ENCODE results near the gene ITGAV.

ITGAV gene

DNA sequence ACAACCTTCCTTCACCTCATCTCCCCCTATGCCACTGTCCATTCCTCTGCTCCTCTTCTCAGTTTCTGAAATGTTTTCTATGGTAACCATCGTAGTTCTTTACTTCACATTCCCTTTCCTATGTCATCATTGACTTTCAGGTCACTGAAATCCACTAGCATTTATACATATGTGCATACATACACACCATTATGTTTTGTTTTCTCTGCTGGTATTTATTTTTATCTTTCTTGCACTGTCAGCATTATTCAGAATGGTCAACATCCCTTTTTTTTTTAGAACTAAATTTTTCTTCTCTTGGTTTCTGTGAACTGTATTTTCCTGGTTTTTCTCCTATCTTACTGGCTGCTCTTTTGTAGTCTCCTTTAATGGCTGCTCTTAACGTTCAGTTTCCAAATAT, 33.2 kb downstream of the ITGAV start:
- TF ChIP-seq TCF12 (IDR thresholded peaks at IDR 0.05; ENCODE audit: low read depth) (no peak), EGR1 (IDR thresholded peaks at IDR 0.05) (no peak), CEBPB (IDR thresholded peaks at IDR 0.05) (no peak), TEAD4 (IDR thresholded peaks at IDR 0.05) (no peak), CREB1 (IDR thresholded peaks at IDR 0.05; ENCODE audit: low read depth) (no peak), YY1 (IDR thresholded peaks at IDR 0.05; ENCODE audit: low read depth) (no peak), EP300 (IDR thresholded peaks at IDR 0.05; ENCODE audit: borderline replicate concordance) (no peak), NFIC (IDR thresholded peaks at IDR 0.05) (no peak), RAD21 (IDR thresholded peaks at IDR 0.05; ENCODE audit: low read depth) (no peak), ZBTB7A (IDR thresholded peaks at IDR 0.05; ENCODE audit: low read depth) (no peak), TAF1 (IDR thresholded peaks at IDR 0.05; ENCODE audit: low read depth) (no peak), FOXM1 (IDR thresholded peaks at IDR 0.05; ENCODE audit: borderline replicate concordance, low read depth) (no peak)
- TF ChIP-seq, protein P1, sequence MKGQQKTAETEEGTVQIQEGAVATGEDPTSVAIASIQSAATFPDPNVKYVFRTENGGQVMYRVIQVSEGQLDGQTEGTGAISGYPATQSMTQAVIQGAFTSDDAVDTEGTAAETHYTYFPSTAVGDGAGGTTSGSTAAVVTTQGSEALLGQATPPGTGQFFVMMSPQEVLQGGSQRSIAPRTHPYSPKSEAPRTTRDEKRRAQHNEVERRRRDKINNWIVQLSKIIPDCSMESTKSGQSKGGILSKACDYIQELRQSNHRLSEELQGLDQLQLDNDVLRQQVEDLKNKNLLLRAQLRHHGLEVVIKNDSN (IDR thresholded peaks at IDR 0.05): no peak
- TF ChIP-seq, protein P2, sequence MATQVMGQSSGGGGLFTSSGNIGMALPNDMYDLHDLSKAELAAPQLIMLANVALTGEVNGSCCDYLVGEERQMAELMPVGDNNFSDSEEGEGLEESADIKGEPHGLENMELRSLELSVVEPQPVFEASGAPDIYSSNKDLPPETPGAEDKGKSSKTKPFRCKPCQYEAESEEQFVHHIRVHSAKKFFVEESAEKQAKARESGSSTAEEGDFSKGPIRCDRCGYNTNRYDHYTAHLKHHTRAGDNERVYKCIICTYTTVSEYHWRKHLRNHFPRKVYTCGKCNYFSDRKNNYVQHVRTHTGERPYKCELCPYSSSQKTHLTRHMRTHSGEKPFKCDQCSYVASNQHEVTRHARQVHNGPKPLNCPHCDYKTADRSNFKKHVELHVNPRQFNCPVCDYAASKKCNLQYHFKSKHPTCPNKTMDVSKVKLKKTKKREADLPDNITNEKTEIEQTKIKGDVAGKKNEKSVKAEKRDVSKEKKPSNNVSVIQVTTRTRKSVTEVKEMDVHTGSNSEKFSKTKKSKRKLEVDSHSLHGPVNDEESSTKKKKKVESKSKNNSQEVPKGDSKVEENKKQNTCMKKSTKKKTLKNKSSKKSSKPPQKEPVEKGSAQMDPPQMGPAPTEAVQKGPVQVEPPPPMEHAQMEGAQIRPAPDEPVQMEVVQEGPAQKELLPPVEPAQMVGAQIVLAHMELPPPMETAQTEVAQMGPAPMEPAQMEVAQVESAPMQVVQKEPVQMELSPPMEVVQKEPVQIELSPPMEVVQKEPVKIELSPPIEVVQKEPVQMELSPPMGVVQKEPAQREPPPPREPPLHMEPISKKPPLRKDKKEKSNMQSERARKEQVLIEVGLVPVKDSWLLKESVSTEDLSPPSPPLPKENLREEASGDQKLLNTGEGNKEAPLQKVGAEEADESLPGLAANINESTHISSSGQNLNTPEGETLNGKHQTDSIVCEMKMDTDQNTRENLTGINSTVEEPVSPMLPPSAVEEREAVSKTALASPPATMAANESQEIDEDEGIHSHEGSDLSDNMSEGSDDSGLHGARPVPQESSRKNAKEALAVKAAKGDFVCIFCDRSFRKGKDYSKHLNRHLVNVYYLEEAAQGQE (IDR thresholded peaks at IDR 0.05; ENCODE audit: low read depth): no peak
- TF ChIP-seq, protein P3, sequence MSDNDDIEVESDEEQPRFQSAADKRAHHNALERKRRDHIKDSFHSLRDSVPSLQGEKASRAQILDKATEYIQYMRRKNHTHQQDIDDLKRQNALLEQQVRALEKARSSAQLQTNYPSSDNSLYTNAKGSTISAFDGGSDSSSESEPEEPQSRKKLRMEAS (IDR thresholded peaks at IDR 0.05): no peak

DNA sequence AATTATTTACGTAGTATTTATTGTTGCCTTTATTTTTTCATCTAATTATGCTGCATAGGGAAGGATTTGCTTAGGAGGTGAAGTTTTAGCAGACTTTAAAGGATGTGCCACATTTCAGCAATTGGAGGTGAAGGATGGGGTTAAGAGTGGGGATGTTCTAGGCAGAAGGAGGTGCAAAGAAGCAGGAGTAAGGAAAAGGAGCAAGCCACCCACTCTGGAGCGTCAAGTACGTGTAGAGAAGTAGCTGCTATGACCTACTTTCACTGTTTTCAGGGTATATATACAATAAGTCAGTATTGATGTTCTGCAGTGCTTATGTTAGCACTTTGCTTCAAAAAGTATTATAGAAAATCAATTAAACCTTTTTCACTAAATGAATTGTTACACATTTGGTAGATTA, 34.4 kb downstream of the ITGAV start:
- TF ChIP-seq ZBTB7A (IDR thresholded peaks at IDR 0.05; ENCODE audit: low read depth): no peak
- no peak for TF ChIP-seq FOXM1 (IDR thresholded peaks at IDR 0.05; ENCODE audit: borderline replicate concordance, low read depth)
- TF ChIP-seq, protein P1 (IDR thresholded peaks at IDR 0.05): no peak
- TF ChIP-seq EGR1 (IDR thresholded peaks at IDR 0.05): no peak
- TF ChIP-seq RAD21 (IDR thresholded peaks at IDR 0.05; ENCODE audit: low read depth): no peak
- TF ChIP-seq, protein P3 (IDR thresholded peaks at IDR 0.05): no peak
- TF ChIP-seq, protein P2 (IDR thresholded peaks at IDR 0.05; ENCODE audit: low read depth): no peak
- TF ChIP-seq TCF12 (IDR thresholded peaks at IDR 0.05; ENCODE audit: low read depth): no peak
- TF ChIP-seq CEBPB (IDR thresholded peaks at IDR 0.05): no peak

DNA sequence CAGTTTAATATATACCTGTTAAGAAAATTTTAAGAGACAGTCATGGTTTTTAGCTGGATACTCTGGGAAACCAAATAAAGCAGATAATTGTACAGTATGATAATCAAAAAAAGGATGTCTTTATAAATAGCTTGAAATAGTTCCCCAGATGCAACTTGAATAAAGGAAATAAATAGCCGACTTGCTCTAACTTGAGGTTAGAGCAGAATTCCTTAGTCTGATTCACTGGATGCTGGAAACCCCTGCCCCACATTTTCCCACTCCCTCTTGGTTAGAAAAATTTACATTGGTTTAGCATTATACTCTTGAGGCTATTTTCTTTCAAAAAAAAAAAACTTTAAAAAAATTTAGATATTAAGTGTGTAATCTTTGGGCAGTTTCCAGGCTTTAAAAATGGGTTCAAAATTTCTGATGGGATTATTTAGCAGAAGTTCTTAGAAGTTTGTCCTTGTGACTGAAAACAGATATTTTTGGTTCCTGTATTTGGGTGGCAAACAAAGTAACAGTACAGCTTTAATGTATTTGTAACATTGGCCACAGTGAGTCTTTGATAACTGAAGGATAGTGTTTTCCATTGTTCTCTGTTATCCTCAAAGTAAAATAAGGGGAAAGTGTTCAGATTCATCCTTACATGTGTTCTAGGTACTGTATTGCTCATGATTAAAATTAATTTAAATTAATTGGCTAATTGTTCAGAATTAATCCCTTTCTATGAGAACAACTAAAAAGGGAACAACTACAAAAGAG, 39.6 kb downstream of the ITGAV start:
- TF ChIP-seq CEBPB (IDR thresholded peaks at IDR 0.05) (no peak), ZBTB7A (IDR thresholded peaks at IDR 0.05; ENCODE audit: low read depth) (no peak), RAD21 (IDR thresholded peaks at IDR 0.05; ENCODE audit: low read depth) (no peak), TAF1 (IDR thresholded peaks at IDR 0.05; ENCODE audit: low read depth) (no peak), YY1 (IDR thresholded peaks at IDR 0.05; ENCODE audit: low read depth) (no peak), EGR1 (IDR thresholded peaks at IDR 0.05) (no peak), NFIC (IDR thresholded peaks at IDR 0.05) (no peak), TEAD4 (IDR thresholded peaks at IDR 0.05) (no peak), FOXM1 (IDR thresholded peaks at IDR 0.05; ENCODE audit: borderline replicate concordance, low read depth) (no peak), EP300 (IDR thresholded peaks at IDR 0.05; ENCODE audit: borderline replicate concordance) (no peak), CREB1 (IDR thresholded peaks at IDR 0.05; ENCODE audit: low read depth) (no peak), TCF12 (IDR thresholded peaks at IDR 0.05; ENCODE audit: low read depth) (no peak)
- TF ChIP-seq, protein P1 (IDR thresholded peaks at IDR 0.05): no peak
- TF ChIP-seq, protein P2 (IDR thresholded peaks at IDR 0.05; ENCODE audit: low read depth): no peak
- TF ChIP-seq, protein P3 (IDR thresholded peaks at IDR 0.05): no peak

Measured in Ishikawa (cell line).